GM12864 (cell line): ENCODE results near the gene LRIT1.

Experiments
- DNase-seq: peaks from one replicate; pipeline ENCODE4 v3.0.0-alpha.2; 2011; ENCODE audit warnings: low read depth
- H3K4me3 ChIP-seq: 2 replicates; pipeline ENCODE4 v1.5.1; 2011; ENCODE audit warnings: mild to moderate bottlenecking, low read depth, low read length, control low read depth
- TF ChIP-seq, protein P1 (sequence below): IDR thresholded peaks from 2 replicates; pipeline ENCODE4 v1.5.1; 2011; ENCODE audit warnings: low read depth, mild to moderate bottlenecking, moderate library complexity, low read length, control low read depth, inconsistent platforms; ENCODE audit errors: missing control alignments

LRIT1 gene

DNA sequence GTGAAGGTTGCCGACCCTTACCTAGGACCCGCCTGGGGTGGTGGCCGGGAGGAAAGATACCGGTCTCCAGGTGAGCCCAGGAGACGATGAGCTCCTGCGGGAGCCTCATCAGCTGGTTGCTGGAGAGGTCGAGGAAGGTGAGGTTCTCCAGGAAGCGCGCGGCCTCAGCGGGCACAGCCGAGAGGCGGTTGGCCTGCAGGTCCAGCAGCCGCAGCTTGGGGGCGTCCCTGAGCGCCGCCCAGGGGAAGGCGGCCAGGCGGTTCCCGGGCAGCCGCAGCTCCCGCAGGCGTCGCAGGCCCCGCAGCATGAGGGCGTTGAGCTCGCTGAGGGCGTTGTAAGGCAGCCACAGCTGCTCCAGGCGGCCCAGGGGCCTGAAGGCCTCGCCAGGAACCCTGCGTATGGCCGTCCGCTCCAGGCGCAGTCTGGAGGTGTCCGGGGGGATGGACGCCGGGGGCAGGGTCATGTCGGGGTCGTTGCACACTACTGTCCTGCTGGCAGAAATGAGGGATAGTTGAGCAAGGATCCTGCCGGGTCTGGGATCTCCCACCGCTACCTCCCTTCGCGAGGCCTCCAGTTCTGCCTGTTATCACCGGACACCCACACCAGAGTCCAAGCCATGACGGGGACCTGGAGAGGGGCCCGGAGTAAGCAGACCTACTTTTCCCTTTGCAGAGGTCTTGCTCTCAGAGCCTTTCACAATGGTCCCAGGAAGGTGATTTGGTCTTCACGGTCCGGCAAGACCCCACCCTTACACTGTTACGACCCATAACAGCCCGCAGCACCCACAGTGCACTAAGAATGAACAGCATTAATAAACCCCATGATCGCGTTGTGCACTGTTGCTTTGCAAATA is 3.9 kb downstream of the LRIT1 start:
- TF ChIP-seq, protein P1, sequence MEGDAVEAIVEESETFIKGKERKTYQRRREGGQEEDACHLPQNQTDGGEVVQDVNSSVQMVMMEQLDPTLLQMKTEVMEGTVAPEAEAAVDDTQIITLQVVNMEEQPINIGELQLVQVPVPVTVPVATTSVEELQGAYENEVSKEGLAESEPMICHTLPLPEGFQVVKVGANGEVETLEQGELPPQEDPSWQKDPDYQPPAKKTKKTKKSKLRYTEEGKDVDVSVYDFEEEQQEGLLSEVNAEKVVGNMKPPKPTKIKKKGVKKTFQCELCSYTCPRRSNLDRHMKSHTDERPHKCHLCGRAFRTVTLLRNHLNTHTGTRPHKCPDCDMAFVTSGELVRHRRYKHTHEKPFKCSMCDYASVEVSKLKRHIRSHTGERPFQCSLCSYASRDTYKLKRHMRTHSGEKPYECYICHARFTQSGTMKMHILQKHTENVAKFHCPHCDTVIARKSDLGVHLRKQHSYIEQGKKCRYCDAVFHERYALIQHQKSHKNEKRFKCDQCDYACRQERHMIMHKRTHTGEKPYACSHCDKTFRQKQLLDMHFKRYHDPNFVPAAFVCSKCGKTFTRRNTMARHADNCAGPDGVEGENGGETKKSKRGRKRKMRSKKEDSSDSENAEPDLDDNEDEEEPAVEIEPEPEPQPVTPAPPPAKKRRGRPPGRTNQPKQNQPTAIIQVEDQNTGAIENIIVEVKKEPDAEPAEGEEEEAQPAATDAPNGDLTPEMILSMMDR = peak; percentile 27
- no peak for DNase-seq
- no peak overlapping the region for H3K4me3 ChIP-seq

DNA sequence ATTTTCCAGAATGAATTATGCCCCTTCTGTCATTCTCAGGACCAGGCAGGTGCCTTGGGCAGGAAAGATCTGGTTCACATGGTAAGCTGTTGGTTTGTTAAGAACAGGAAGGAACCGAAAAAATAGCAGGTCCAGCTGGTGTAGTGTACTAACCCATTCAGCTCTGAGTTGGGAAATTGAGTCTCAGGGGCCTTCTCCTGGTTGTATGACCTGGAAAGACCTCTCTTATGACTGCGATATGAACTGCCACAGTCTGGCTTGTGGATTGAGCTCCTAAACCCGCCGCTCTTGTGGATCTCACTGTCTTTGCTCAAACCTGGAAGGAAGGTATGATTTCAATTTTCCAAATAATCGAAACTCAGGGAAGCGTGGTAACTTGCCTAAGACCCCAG is 4.5 kb downstream of the LRIT1 start:
- TF ChIP-seq, protein P1 = no peak

DNA sequence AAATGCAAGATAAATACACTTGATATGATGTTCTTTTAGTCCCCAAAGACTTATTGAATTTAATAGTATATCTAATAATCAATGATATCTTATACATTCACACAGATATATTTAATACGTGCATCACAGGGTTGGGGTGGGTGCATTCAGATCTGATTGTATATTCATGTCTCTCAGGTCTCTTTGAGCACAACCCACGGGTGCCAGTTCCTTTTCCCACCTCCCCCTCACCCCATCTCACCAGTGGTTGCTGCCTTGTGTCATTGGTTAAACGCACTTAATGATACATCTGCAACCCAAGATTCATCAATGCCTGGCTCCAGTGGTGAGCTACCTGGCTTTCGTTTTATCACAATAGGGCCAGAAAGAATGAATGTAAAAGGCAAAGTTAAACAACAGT is 6.2 kb downstream of the LRIT1 start:
- no peak overlapping the region for H3K4me3 ChIP-seq
- TF ChIP-seq, protein P1 = no peak
- DNase-seq = no peak

More for the DNA sequence above, 4.5 kb downstream of the LRIT1 start:
- DNase-seq = no peak
- H3K4me3 ChIP-seq = no peak overlapping the region

DNA sequence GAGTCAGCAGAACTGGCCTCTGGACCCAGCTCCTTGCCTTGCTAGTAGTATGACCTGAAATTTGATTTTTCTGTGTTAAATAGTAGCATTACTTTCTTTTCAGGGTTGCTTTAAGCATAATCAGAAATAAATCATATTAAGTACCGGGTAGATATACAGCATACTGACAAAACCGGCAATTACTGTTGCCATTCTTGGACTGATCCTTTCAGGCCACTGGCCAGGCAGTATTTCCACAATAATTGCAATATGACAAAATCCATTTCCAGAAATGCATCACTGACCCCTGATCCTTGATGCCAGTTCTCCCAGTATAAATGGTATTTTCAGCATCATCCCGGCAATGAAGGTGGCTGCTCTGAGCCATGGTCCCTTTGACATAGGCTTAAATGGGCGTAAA is 6.9 kb downstream of the LRIT1 start:
- TF ChIP-seq, protein P1 = no peak
- no peak for DNase-seq
- H3K4me3 ChIP-seq = no peak overlapping the region

DNA sequence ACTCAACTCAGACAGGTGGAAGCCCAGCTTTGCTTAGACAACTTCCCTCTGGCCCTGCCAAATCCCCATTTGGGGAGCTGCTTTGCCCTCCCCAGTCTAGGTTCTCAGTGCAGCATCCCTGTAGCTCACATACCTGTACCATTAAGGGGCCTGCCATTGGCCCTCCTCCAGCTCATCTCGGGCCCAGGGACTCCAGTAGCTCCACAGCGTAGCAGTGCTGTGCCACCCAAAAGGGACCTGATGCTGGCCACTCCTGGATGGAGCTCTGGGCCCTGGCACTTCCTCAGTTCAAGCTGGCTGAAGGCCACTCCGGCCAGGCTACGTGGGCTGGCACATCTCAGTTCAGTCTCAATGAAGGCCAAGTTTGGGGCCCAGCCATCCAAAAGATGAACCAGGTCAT is 7.4 kb downstream of the LRIT1 start:
- H3K4me3 ChIP-seq = no peak overlapping the region
- TF ChIP-seq, protein P1 = no peak

DNA sequence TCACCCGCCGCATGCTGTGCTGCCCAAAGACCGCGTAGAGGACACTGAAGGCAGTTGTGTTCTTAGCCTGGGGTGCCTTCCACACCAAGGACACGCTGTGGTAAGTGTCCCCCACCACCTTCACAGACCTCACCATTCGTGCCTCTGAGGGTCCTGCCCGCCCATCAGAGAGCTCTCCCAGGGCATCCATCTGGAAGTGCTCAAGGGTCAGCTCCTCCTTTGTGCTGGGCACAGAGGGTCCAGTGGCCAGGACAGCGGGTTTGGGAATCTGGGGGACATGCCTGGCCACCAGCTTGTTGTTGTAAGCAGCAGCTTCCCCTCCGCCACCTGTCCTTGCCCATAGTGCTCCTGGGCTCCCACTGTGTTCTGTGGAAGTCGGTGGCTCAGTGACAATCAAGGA is 9.0 kb downstream of the LRIT1 start:
- TF ChIP-seq, protein P1 = no peak
- no peak for DNase-seq
- H3K4me3 ChIP-seq = no peak overlapping the region

More for the DNA sequence above, 7.4 kb downstream of the LRIT1 start:
- no peak for DNase-seq

DNA sequence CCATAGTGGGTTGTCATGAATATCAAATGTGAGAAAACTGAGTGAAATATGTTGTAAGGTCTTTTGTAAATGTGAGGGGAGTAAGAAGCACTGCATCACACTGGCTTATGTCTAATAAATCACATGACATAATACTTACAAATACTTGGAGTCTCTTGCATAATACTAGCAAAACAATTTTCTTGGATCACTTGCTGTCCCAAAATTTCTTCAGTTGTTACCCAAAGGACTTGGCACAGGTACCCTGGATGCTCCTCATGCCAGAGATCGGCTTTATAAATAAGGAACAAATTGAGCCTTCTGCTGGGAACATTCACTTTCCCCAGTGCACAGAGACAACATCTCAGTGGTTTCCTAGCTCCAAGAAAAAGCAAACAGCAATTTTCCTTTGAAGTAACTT is 11.0 kb downstream of the LRIT1 start:
- TF ChIP-seq, protein P1 = no peak

More for the DNA sequence above, 11.0 kb downstream of the LRIT1 start:
- DNase-seq = no peak
- H3K4me3 ChIP-seq = no peak overlapping the region
